Measurements from ENCODE around the gene CIROP. TPM values are rescaled to one million over a fixed set of nuclear protein-coding genes. Genes with fewer than 3 reads are reported as not detected.

CIROP gene
- total RNA-seq, 1 experiment from 2014 or later, result not detected

- peaks cover 15% of the 10 kb centered on the region for H3K4me1 Mint-ChIP-seq (ENCODE audit: low read depth, unreplicated experiment)
- H3K9me3 ChIP-seq, result no peaks in the 10 kb centered on the region
- DNase-seq, result no peak
- intact Hi-C loops (cut with micrococcal nuclease; ENCODE audit: unreplicated experiment), result loop anchor here (1.0 to 5.0 kb wide), 4 partner anchors 48 to 498 kb away; partner anchors contain the start of gene PRMT5
- H3K4me1 ChIP-seq, result peaks cover 7% of the 10 kb centered on the region
- H3K4me3 Mint-ChIP-seq (ENCODE audit: unreplicated experiment), result peak overlapping the region; percentile 85
- ChIA-PET CTCF (interaction anchor here (1.0 to 3.8 kb wide), 7 partner anchors 13 to 82 kb away, joined by 6 to 27 read pairs (median 8); no protein-coding TSS in a partner anchor), POLR2A (interaction anchor here (1.0 to 1.7 kb wide), 2 partner anchors 8 to 39 kb away, joined by 3 to 4 read pairs; partner anchors contain the start of genes ACIN1 and C14orf119)
- peak overlapping the region; percentile 75 for H3K27ac Mint-ChIP-seq (ENCODE audit: unreplicated experiment)
- BruUV-seq (replicated peaks), result no TSS peak
- H3K27me3 ChIP-seq (replicated peaks; ENCODE audit: control insufficient read depth, insufficient read depth, low read length), result no peaks in the 10 kb centered on the region
- H3K9me3 Mint-ChIP-seq (ENCODE audit: unreplicated experiment), result no peaks in the 10 kb centered on the region
- no peaks in the 10 kb centered on the region for H3K27me3 Mint-ChIP-seq (ENCODE audit: insufficient read depth, unreplicated experiment)
- H3K4me3 ChIP-seq (ENCODE audit: low read depth, low read length), result no peak overlapping the region
- TF ChIP-seq, protein P1, sequence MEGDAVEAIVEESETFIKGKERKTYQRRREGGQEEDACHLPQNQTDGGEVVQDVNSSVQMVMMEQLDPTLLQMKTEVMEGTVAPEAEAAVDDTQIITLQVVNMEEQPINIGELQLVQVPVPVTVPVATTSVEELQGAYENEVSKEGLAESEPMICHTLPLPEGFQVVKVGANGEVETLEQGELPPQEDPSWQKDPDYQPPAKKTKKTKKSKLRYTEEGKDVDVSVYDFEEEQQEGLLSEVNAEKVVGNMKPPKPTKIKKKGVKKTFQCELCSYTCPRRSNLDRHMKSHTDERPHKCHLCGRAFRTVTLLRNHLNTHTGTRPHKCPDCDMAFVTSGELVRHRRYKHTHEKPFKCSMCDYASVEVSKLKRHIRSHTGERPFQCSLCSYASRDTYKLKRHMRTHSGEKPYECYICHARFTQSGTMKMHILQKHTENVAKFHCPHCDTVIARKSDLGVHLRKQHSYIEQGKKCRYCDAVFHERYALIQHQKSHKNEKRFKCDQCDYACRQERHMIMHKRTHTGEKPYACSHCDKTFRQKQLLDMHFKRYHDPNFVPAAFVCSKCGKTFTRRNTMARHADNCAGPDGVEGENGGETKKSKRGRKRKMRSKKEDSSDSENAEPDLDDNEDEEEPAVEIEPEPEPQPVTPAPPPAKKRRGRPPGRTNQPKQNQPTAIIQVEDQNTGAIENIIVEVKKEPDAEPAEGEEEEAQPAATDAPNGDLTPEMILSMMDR (IDR thresholded peaks at IDR 0.05; ENCODE audit: insufficient read depth in 1 of 2, low read depth in 1 of 2, low read length in 1 of 2, severe bottlenecking in 1 of 2, unreplicated experiment in 1 of 2), result no peak
- no peaks in the 10 kb centered on the region for H3K36me3 ChIP-seq (ENCODE audit: control insufficient read depth, insufficient read depth, low read length)
- peaks cover 39% of the 10 kb centered on the region for H3K36me3 Mint-ChIP-seq (ENCODE audit: insufficient read depth, unreplicated experiment)
Measured at GRCh38 chr14:23055621-23056144, 49.1 kb downstream of the CIROP start.

- intact Hi-C loops (cut with micrococcal nuclease; ENCODE audit: unreplicated experiment), result loop anchor here (5.0 kb wide), 1 partner anchor 498 kb away; no protein-coding TSS in a partner anchor
- H3K4me3 Mint-ChIP-seq (ENCODE audit: unreplicated experiment), result no peak overlapping the region
- H3K4me1 Mint-ChIP-seq (ENCODE audit: low read depth, unreplicated experiment), result peaks cover 15% of the 10 kb centered on the region
- H3K36me3 Mint-ChIP-seq (ENCODE audit: insufficient read depth, unreplicated experiment), result peaks cover 33% of the 10 kb centered on the region
- DNase-seq, result no peak
- TF ChIP-seq, protein P1 (IDR thresholded peaks at IDR 0.05; ENCODE audit: insufficient read depth in 1 of 2, low read depth in 1 of 2, low read length in 1 of 2, severe bottlenecking in 1 of 2, unreplicated experiment in 1 of 2), result no peak
- H3K36me3 ChIP-seq (ENCODE audit: control insufficient read depth, insufficient read depth, low read length), result no peaks in the 10 kb centered on the region
- H3K4me1 ChIP-seq, result peaks cover 7% of the 10 kb centered on the region
- no peaks in the 10 kb centered on the region for H3K9me3 ChIP-seq
- no peaks in the 10 kb centered on the region for H3K27me3 ChIP-seq (replicated peaks; ENCODE audit: control insufficient read depth, insufficient read depth, low read length)
- CTCF ChIA-PET, result interaction anchor here (1.0 to 3.8 kb wide), 6 partner anchors 48 to 82 kb away, joined by 6 to 27 read pairs (median 8); no protein-coding TSS in a partner anchor
- no peaks in the 10 kb centered on the region for H3K9me3 Mint-ChIP-seq (ENCODE audit: unreplicated experiment)
- BruUV-seq (replicated peaks), result no TSS peak
- POLR2A ChIA-PET, result interaction anchor here (1.7 kb wide), 1 partner anchor 40 kb away, joined by 4 read pairs; the partner anchor contains the start of genes ACIN1 and C14orf119
- H3K27me3 Mint-ChIP-seq (ENCODE audit: insufficient read depth, unreplicated experiment), result no peaks in the 10 kb centered on the region
- H3K27ac Mint-ChIP-seq (ENCODE audit: unreplicated experiment), result no peak overlapping the region
- no peak overlapping the region for H3K4me3 ChIP-seq (ENCODE audit: low read depth, low read length)
Measured at GRCh38 chr14:23055147-23055550, 49.6 kb downstream of the CIROP start.

DNA sequence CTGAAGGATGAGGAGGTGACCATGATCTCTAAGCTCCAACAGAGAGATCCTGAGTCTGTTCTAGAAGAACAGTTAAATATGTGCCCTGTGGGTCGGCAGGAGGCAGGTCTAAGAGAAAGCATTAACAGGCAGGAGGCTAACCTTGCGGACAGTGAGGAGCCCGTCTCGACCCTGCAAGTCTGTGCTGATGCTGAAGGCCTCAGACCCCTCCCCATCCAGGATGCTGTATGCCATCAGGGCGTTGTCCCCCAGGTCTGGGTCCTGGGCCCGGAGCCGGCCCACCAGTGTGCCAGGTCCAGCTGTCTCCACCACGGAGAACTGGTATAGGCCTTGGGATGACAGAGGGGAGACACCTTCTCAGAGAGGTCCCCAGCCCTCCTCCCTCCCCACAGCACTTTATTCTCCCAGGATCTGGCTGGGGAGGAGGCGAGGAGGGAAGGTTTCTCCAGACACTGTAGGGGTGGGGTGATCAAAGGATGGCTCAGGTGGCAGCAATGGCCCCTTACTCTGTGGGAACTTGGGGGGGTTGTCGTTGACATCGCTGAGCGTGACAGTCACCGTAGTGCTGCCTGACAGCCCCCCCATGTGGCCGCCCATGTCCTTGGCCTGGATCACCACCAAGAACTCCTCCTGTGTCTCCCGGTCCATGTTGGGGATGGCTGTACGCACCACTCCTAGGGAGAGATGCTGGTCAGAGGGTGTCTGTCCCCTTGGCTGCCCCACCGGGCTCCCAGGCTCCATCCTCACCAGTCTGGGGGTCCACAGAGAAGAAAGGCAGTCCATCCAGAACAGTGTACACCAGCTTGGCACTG, 50.6 kb downstream of the CIROP start:
- Histone ChIP-seq H3K4me3 (ENCODE audit: low read depth, low read length) (no peak overlapping the region), H3K4me1 (peaks cover 7% of the 10 kb centered on the region), H3K27me3 (replicated peaks; ENCODE audit: control insufficient read depth, insufficient read depth, low read length) (no peaks in the 10 kb centered on the region), H3K36me3 (ENCODE audit: control insufficient read depth, insufficient read depth, low read length) (no peaks in the 10 kb centered on the region), H3K9me3 (no peaks in the 10 kb centered on the region)
- H3K9me3 Mint-ChIP-seq (ENCODE audit: unreplicated experiment), result no peaks in the 10 kb centered on the region
- BruUV-seq (replicated peaks), result no TSS peak
- no peaks in the 10 kb centered on the region for H3K27me3 Mint-ChIP-seq (ENCODE audit: insufficient read depth, unreplicated experiment)
- H3K36me3 Mint-ChIP-seq (ENCODE audit: insufficient read depth, unreplicated experiment), result peaks cover 24% of the 10 kb centered on the region
- TF ChIP-seq, protein P1 (IDR thresholded peaks at IDR 0.05; ENCODE audit: insufficient read depth in 1 of 2, low read depth in 1 of 2, low read length in 1 of 2, severe bottlenecking in 1 of 2, unreplicated experiment in 1 of 2), result peak in 1 of 2 experiments; percentile 18
- no peak overlapping the region for H3K4me3 Mint-ChIP-seq (ENCODE audit: unreplicated experiment)
- intact Hi-C loops (cut with micrococcal nuclease; ENCODE audit: unreplicated experiment), result no loop called here
- peaks cover 15% of the 10 kb centered on the region for H3K4me1 Mint-ChIP-seq (ENCODE audit: low read depth, unreplicated experiment)
- ChIA-PET POLR2A (no interaction called here), CTCF (interaction anchor here (0.7 to 3.8 kb wide), 3 partner anchors 14 to 68 kb away, joined by 4 to 27 read pairs (median 5); no protein-coding TSS in a partner anchor)
- no peak for DNase-seq
- H3K27ac Mint-ChIP-seq (ENCODE audit: unreplicated experiment), result no peak overlapping the region
